Fibroblast of lung (primary cell): ENCODE measurements around the gene FSTL5. TPM values are rescaled to one million over a fixed set of nuclear protein-coding genes. Genes with fewer than 3 reads are reported as not detected.

Experiments used
- DNase-seq, 2 donors: peaks; one replicate each; pipeline versions ENCODE4 v3.0.0 to v3.0.0-alpha.2; 2010; ENCODE audit warnings: low read depth in 2 of 2
- H2AFZ ChIP-seq: 2 replicates; pipeline ENCODE4 v1.5.1; 2012; ENCODE audit warnings: low read length, control low read depth, inconsistent platforms
- H3K27ac ChIP-seq: 2 replicates; pipeline ENCODE4 v1.5.1; 2011; ENCODE audit warnings: low read length, control low read depth; ENCODE audit not compliant: insufficient read depth
- H3K27me3 ChIP-seq: 2 replicates; pipeline ENCODE4 v1.5.1; 2011; ENCODE audit warnings: mild to moderate bottlenecking, low read length; ENCODE audit not compliant: control insufficient read depth, insufficient read depth
- H3K36me3 ChIP-seq: 2 replicates; pipeline ENCODE4 v1.5.1; 2011; ENCODE audit warnings: low read length; ENCODE audit not compliant: control insufficient read depth, insufficient read depth
- H3K4me1 ChIP-seq: 2 replicates; pipeline ENCODE4 v1.5.1; 2011; ENCODE audit warnings: low read length; ENCODE audit not compliant: control insufficient read depth, insufficient read depth; ENCODE audit errors: extremely low read depth
- H3K4me2 ChIP-seq: 2 replicates; pipeline ENCODE4 v1.5.1; 2011; ENCODE audit warnings: low read length, control low read depth; ENCODE audit not compliant: insufficient read depth; ENCODE audit errors: extremely low read depth
- H3K4me3 ChIP-seq, 4 experiments: fragments of 200-600 bp in 1 of 4; sonication (generic) in 1 of 4; replicated peaks in 1 of 4; 2 replicates each; pipeline ENCODE4 v1.5.1; 2011 to 2016; ENCODE audit warnings: low read length in 4 of 4, low read depth in 3 of 4, mild to moderate bottlenecking in 3 of 4, control low read depth in 2 of 4, inconsistent platforms in 1 of 4, mixed read lengths in 1 of 4; ENCODE audit not compliant: insufficient read depth in 1 of 4; ENCODE audit errors: control extremely low read depth in 1 of 4
- H3K79me2 ChIP-seq: 2 replicates; pipeline ENCODE4 v1.5.1; 2012; ENCODE audit warnings: mild to moderate bottlenecking, low read length, inconsistent platforms; ENCODE audit not compliant: control insufficient read depth, insufficient read depth
- H3K9ac ChIP-seq: 2 replicates; pipeline ENCODE4 v1.5.1; 2011; ENCODE audit warnings: mild to moderate bottlenecking, low read length, control low read depth; ENCODE audit not compliant: insufficient read depth
- H3K9me3 ChIP-seq: 2 replicates; pipeline ENCODE4 v1.5.1; 2012; ENCODE audit warnings: low read depth, low read length; ENCODE audit not compliant: control insufficient read depth, insufficient read depth
- H4K20me1 ChIP-seq: 2 replicates; pipeline ENCODE4 v1.5.1; 2011; ENCODE audit warnings: low read length; ENCODE audit not compliant: control insufficient read depth, insufficient read depth; ENCODE audit errors: extremely low read depth
- CTCF ChIP-seq, 2 donors: IDR thresholded peaks in 1 of 2; conservative IDR thresholded peaks in 1 of 2; 1 replicate in 1 of 2; 2 replicates in 1 of 2; pipeline ENCODE4 v1.5.1; 2011 to 2012; ENCODE audit warnings: low read length in 2 of 2, control low read depth in 1 of 2, inconsistent platforms in 1 of 2, low read depth in 1 of 2, mild to moderate bottlenecking in 1 of 2
- EZH2 ChIP-seq: IDR thresholded peaks from 2 replicates; pipeline ENCODE4 v1.5.1; 2012; ENCODE audit warnings: low read length, control low read depth, mild to moderate bottlenecking; ENCODE audit errors: missing control alignments
- polyA plus RNA-seq, 2 donors: library from polyadenylated mRNA; depleted of rRNA in 1 of 2; stranded (reverse) in 1 of 2; unstranded in 1 of 2; fragments of >200 nt; gene quantifications; 2 replicates each; pipeline ENCODE4 v1.2.1, GENCODE V29; 2011 to 2012; ENCODE audit warnings: missing spikeins in 1 of 2
- total RNA-seq: library from RNA; depleted of rRNA; stranded (reverse); fragments of >200 nt; gene quantifications from 2 replicates; pipeline ENCODE4 v1.2.1, GENCODE V29; 2014

The FSTL5 gene
- total and polyA plus RNA-seq, 2 donors (not counting 1 experiment from before 2014, with no cell fraction given): 0.11 to 0.33 TPM

DNA sequence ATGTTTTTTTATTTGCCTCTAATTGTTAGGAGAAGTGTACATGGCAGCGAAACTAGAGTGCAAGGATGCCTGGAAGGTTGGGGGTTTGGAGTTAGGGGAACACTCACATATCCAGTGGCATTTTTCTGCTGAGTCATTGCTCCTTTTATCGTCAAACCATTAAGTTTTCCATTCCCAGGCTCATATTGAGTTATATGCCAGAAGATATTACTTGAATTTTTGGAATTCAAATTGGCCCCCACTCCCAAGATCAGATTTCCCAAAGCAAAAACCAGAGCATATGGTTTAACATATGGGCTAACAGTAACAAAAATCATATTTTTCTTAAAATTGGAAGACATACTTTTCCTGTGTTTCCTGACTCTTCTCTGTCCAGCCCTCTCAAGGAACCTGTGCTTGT is 152.7 kb downstream of the FSTL5 start:
- peak in 1 of 2 donors; percentile 31 for DNase-seq
- Histone ChIP-seq H4K20me1 (no peaks in the 10 kb centered on the region), H3K79me2 (no peaks in the 10 kb centered on the region), H2AFZ (no peak overlapping the region), H3K27me3 (no peaks in the 10 kb centered on the region), H3K36me3 (no peaks in the 10 kb centered on the region), H3K9ac (no peak overlapping the region), H3K4me3 (no peak overlapping the region), H3K4me2 (no peak overlapping the region), H3K9me3 (no peaks in the 10 kb centered on the region), H3K27ac (no peak overlapping the region), H3K4me1 (no peaks in the 10 kb centered on the region)
- no peak for TF ChIP-seq CTCF (conservative IDR thresholded peaks at IDR 0.05 in 1 of 2, IDR thresholded peaks at IDR 0.05 in 1 of 2; ENCODE audit: low read depth in 1 of 2, low read length in 2 of 2)
- no peak for TF ChIP-seq EZH2

DNA sequence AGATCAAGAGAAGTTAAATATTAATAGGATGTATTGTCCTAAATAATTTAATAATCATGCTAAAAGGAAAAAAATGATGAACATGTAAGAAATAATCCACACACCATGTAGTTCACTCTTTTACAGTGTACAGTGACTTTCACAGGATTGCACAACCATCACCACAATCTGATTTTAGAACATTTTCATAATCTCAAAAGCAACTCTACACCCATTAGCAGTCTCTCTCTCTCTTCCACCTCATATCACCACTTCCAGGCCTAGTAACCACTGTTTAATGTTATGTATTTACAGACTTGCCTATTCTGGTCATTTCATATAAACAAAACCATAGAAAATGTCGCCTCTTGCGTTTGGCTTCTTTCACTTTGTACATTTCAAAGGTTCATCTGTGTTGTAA is 153.4 kb downstream of the FSTL5 start:
- DNase-seq: peak in 1 of 2 donors; percentile 0
- Histone ChIP-seq H4K20me1 (no peaks in the 10 kb centered on the region), H3K4me2 (no peak overlapping the region), H3K9me3 (no peaks in the 10 kb centered on the region), H3K9ac (no peak overlapping the region), H3K36me3 (no peaks in the 10 kb centered on the region), H3K27me3 (no peaks in the 10 kb centered on the region), H3K27ac (no peak overlapping the region), H3K4me1 (no peaks in the 10 kb centered on the region), H2AFZ (no peak overlapping the region), H3K79me2 (no peaks in the 10 kb centered on the region), H3K4me3 (no peak overlapping the region)
- TF ChIP-seq CTCF (conservative IDR thresholded peaks at IDR 0.05 in 1 of 2, IDR thresholded peaks at IDR 0.05 in 1 of 2; ENCODE audit: low read depth in 1 of 2, low read length in 2 of 2): no peak
- TF ChIP-seq EZH2: no peak

DNA sequence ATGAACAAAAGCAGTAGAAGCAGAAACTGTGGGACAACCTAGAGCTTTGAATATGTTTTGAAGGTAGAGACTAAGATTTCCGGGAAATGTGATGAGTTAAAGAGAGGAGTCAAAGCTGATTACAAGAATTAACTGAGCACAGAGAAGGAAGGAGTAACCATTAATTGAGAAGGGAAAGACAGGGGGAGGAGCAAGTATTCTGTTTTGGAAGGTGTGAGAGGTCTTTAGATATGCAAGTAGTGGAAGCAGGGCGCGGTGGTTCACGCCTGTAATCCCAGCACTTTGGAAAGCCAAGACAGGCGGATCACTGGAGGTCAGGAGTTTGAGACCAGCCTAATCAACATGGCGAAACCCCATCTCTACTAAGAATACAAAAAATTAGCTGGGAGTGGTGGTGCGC is 171.5 kb downstream of the FSTL5 start:
- Histone ChIP-seq H3K9me3 (no peaks in the 10 kb centered on the region), H3K4me1 (no peaks in the 10 kb centered on the region), H3K4me3 (no peak overlapping the region), H3K9ac (no peak overlapping the region), H3K27me3 (no peaks in the 10 kb centered on the region), H3K27ac (no peak overlapping the region), H3K36me3 (no peaks in the 10 kb centered on the region), H3K79me2 (no peaks in the 10 kb centered on the region), H4K20me1 (no peaks in the 10 kb centered on the region), H3K4me2 (no peak overlapping the region), H2AFZ (no peak overlapping the region)
- no peak for DNase-seq
- TF ChIP-seq CTCF (conservative IDR thresholded peaks at IDR 0.05 in 1 of 2, IDR thresholded peaks at IDR 0.05 in 1 of 2; ENCODE audit: low read depth in 1 of 2, low read length in 2 of 2) (no peak), EZH2 (no peak)
